UCSD-AML1 (cell line): ENCODE data around the gene STOX2.

Source experiments
- DNase-seq: peaks from one replicate; lab custom pipeline; 2025; ENCODE audit not compliant: unreplicated experiment; lab: John Stamatoyannopoulos, UW

STOX2 gene

GRCh38 chr4:183905081-183905592, at the start of gene STOX2:
STOX2 (plus strand) TSS chr4:183905307; CDS start chr4:183906791, 1,484 bp downstream.
- DNase-seq = no peak

GRCh38 chr4:183855323-183856190, 49.5 kb upstream of the STOX2 start:
- DNase-seq = no peak

GRCh38 chr4:183857040-183857439, 48.1 kb upstream of the STOX2 start:
- DNase-seq = no peak

GRCh38 chr4:183858011-183858615, 47.0 kb upstream of the STOX2 start:
- DNase-seq = no peak

- no peak for DNase-seq
Measured at GRCh38 chr4:183860119-183860518, 45.0 kb upstream of the STOX2 start.

GRCh38 chr4:183860731-183861130, 44.4 kb upstream of the STOX2 start:
- DNase-seq = no peak

- no peak for DNase-seq
Measured at GRCh38 chr4:183861426-183861825, 43.7 kb upstream of the STOX2 start.

- no peak for DNase-seq
Measured at GRCh38 chr4:183863155-183863825, 41.8 kb upstream of the STOX2 start.

- DNase-seq = no peak
Measured at GRCh38 chr4:183867247-183867646, 37.9 kb upstream of the STOX2 start.

GRCh38 chr4:183870997-183871396, 34.1 kb upstream of the STOX2 start:
- DNase-seq = no peak

GRCh38 chr4:183871581-183871980, 33.5 kb upstream of the STOX2 start:
- no peak for DNase-seq

- no peak for DNase-seq
Measured at GRCh38 chr4:183872531-183872930, 32.6 kb upstream of the STOX2 start.

- no peak for DNase-seq
Measured at GRCh38 chr4:183873409-183874185, 31.5 kb upstream of the STOX2 start.

- no peak for DNase-seq
Measured at GRCh38 chr4:183875251-183875825, 29.8 kb upstream of the STOX2 start.

GRCh38 chr4:183876268-183876934, 28.7 kb upstream of the STOX2 start:
- no peak for DNase-seq

- DNase-seq = no peak
Measured at GRCh38 chr4:183878251-183878970, 26.7 kb upstream of the STOX2 start.

- no peak for DNase-seq
Measured at GRCh38 chr4:183885205-183885720, 19.8 kb upstream of the STOX2 start.

- DNase-seq = no peak
Measured at GRCh38 chr4:183887351-183887750, 17.8 kb upstream of the STOX2 start.

GRCh38 chr4:183888564-183888963, 16.5 kb upstream of the STOX2 start:
- no peak for DNase-seq
